Measurements from ENCODE around the gene LCT.
A peak's percentile ranks its signal among the peaks of the same experiment; 100 is the strongest.

The LCT gene

DNA sequence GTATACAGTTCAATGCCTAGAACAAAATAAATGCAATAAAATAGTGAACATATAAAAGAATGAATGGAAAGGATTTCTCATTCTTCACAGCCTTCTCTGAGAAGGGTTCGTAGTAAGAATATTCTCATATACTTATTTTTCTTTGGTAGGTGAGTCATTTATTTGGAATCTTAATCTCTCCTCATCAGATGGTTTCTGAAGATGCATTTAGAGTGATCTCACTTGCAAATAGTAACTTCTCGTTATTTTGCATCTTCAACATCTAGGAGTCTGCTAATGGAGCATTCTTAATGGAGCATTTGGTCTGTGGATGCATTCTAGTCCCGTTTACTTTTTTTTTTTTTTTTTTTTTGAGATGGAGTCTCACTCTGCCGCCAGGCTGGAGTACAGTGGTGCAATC is 91.4 kb downstream of the LCT start:
- Histone ChIP-seq H3K9me3 (ENCODE audit: control insufficient read depth in 2 of 2, low read length in 2 of 2) (no peaks in the 10 kb centered on the region), H3K4me3 (ENCODE audit: low read length in 2 of 2) (no peak overlapping the region), H3K27me3 (ENCODE audit: control insufficient read depth in 2 of 2, insufficient read depth in 2 of 2, low read length in 2 of 2) (no peaks in the 10 kb centered on the region), H3K4me1 (ENCODE audit: control insufficient read depth in 2 of 2, insufficient read depth in 2 of 2, low read length in 2 of 2) (peaks cover 0 to 10% of the 10 kb centered on the region in 2 donors), H3K9ac (ENCODE audit: low read depth in 1 of 2, low read length in 2 of 2) (no peak overlapping the region), H3K27ac (ENCODE audit: low read depth in 2 of 2, low read length in 2 of 2) (no peak overlapping the region), H3K36me3 (ENCODE audit: control insufficient read depth in 2 of 2, insufficient read depth in 2 of 2, low read length in 2 of 2) (peaks cover 17 to 20% of the 10 kb centered on the region in 2 donors)

DNA sequence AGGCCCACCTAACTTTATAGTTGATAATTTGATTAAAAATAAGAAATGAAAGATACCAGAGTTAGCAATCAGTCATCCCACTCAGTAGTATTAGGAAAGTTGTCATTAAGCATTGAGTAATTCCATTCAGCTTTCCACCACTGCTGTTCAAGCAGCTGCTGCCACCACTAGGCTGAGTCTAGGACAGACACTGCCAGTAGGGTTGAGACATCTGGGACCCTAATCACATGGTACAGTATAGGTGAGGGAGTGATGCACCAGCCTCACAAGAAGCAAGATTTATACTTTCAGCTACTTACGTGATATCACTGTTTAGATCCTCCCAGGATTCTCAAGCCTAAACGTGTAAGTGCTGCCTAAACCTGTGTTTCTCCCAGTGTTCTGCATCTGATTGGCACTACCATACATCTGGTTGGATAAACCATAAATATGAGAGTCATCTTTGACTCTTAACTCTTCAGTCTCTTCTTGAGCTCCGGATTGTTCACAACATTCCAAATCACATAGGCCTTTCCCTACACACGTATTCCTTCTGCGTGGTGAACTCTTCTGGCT is 92.1 kb downstream of the LCT start:
- H3K9ac ChIP-seq (ENCODE audit: low read depth in 1 of 2, low read length in 2 of 2) = no peak overlapping the region
- no peak overlapping the region for H3K4me3 ChIP-seq (ENCODE audit: low read length in 2 of 2)
- H3K27me3 ChIP-seq (ENCODE audit: control insufficient read depth in 2 of 2, insufficient read depth in 2 of 2, low read length in 2 of 2) = no peaks in the 10 kb centered on the region
- no peak overlapping the region for H3K27ac ChIP-seq (ENCODE audit: low read depth in 2 of 2, low read length in 2 of 2)
- peaks cover 0 to 10% of the 10 kb centered on the region in 2 donors for H3K4me1 ChIP-seq (ENCODE audit: control insufficient read depth in 2 of 2, insufficient read depth in 2 of 2, low read length in 2 of 2)
- H3K36me3 ChIP-seq (ENCODE audit: control insufficient read depth in 2 of 2, insufficient read depth in 2 of 2, low read length in 2 of 2) = peaks cover 14 to 17% of the 10 kb centered on the region in 2 donors
- H3K9me3 ChIP-seq (ENCODE audit: control insufficient read depth in 2 of 2, low read length in 2 of 2) = no peaks in the 10 kb centered on the region

DNA sequence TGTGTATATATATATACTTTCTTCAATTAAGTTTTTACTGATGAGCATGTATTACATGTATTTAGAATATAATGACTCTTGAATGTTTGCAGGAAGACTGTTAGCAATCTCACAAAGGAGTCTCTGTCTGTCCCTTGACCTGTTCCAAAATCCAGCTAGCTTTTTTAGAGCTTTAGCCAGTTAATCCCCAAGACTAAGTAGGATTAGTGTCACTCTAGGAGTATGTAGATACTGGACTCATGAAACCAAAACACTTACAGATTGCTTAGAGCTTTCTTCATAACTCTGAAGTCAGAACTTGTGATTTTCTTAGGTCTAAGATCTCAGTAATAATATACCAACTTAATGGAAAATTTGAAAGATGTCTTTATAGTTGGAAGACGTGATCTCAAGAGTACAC is 93.1 kb downstream of the LCT start:
- peaks cover 7 to 9% of the 10 kb centered on the region in 2 donors for H3K36me3 ChIP-seq (ENCODE audit: control insufficient read depth in 2 of 2, insufficient read depth in 2 of 2, low read length in 2 of 2)
- peaks cover 0 to 10% of the 10 kb centered on the region in 2 donors for H3K4me1 ChIP-seq (ENCODE audit: control insufficient read depth in 2 of 2, insufficient read depth in 2 of 2, low read length in 2 of 2)
- no peaks in the 10 kb centered on the region for H3K27me3 ChIP-seq (ENCODE audit: control insufficient read depth in 2 of 2, insufficient read depth in 2 of 2, low read length in 2 of 2)
- peak overlapping the region in 1 of 2 donors; percentile 76 for H3K4me3 ChIP-seq (ENCODE audit: low read length in 2 of 2)
- H3K9me3 ChIP-seq (ENCODE audit: control insufficient read depth in 2 of 2, low read length in 2 of 2) = no peaks in the 10 kb centered on the region
- no peak overlapping the region for H3K27ac ChIP-seq (ENCODE audit: low read depth in 2 of 2, low read length in 2 of 2)
- H3K9ac ChIP-seq (ENCODE audit: low read depth in 1 of 2, low read length in 2 of 2) = peak overlapping the region in 1 of 2 donors; percentile 20

DNA sequence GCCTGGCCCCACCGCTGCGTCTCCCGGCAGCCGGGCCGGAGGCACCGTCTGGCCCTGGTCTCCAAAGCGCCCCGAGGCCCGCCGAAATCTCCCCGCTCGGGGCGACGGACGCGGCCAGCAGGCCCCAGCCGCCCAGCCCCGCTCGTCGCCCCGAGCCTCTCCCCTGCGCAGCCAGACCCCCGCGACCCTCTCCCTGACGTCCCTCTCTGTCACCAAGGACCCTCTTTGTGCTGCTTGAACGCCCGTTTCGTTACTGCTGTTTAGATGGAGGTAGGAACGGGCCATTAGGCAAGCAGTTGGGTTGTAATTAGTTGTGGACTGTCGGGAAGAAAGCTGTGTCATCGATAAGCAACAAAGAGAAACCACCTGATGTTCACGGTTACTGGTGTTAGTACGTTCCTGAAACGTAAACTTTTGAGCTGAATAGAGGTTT is 94.6 kb downstream of the LCT start:
- Histone ChIP-seq H3K9ac (ENCODE audit: low read depth in 1 of 2, low read length in 2 of 2) (peak overlapping the region; percentile 89 to 100), H3K27me3 (ENCODE audit: control insufficient read depth in 2 of 2, insufficient read depth in 2 of 2, low read length in 2 of 2) (no peaks in the 10 kb centered on the region), H3K4me1 (ENCODE audit: control insufficient read depth in 2 of 2, insufficient read depth in 2 of 2, low read length in 2 of 2) (peaks cover 0 to 10% of the 10 kb centered on the region in 2 donors), H3K27ac (ENCODE audit: low read depth in 2 of 2, low read length in 2 of 2) (peak overlapping the region; percentile 98 to 99), H3K36me3 (ENCODE audit: control insufficient read depth in 2 of 2, insufficient read depth in 2 of 2, low read length in 2 of 2) (peaks cover under 1 to 6% of the 10 kb centered on the region in 2 donors), H3K4me3 (ENCODE audit: low read length in 2 of 2) (peak overlapping the region; percentile 76 to 97), H3K9me3 (ENCODE audit: control insufficient read depth in 2 of 2, low read length in 2 of 2) (no peaks in the 10 kb centered on the region)

DNA sequence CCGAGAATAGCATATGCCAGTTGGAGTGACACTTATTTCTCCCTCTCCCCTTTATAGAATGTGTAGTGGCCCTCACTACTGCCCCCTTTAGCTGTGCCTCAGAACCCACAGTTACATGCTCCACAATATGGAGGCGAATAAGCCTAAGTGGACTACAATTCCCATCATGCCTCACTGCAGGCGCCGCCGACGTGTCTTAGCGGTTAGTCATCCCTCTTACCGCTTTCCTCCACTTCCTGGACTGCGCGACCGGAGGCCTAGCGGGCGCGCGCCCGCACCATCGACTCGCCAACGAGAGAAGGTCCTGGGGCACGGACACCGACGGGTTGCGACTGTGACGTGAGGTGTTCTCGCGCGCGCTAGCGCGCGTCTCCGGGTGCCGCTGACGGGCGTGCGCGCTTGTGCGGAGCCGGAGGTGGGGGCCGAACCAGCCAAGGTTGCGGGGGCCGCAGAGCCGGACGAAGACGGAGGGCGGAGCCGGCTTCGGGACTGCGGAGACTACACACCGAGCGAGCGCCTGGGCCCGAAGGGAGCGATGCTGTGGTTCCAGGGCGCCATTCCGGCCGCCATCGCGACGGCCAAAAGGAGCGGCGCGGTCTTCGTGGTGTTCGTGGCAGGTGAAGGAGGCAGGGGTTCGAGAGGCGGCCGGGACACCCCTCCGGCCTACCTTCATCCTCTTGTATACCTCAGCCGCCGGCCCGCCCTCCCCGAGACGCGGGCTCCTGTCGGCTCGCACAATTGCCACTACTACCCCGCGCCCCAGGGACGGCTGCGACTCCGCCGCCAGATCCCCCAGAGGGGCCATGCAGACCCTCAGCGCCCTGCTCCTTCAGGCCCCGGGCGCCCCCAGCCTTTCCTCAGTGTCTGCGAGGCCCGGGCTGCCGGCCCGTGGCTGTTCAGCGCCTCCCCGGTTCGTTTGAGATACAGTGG is 95.3 kb downstream of the LCT start, which contains the start of gene UBXN4:
TSS of gene UBXN4 (plus strand) at position 461 of the 930 bp plus-strand sequence. CDS start at position 536, 75 bp downstream.
- Histone ChIP-seq H3K27me3 (ENCODE audit: control insufficient read depth in 2 of 2, insufficient read depth in 2 of 2, low read length in 2 of 2) (no peaks in the 10 kb centered on the region), H3K4me3 (ENCODE audit: low read length in 2 of 2) (peak within 1 kb of the TSS; percentile 76 to 97), H3K9me3 (ENCODE audit: control insufficient read depth in 2 of 2, low read length in 2 of 2) (no peaks in the 10 kb centered on the region), H3K36me3 (ENCODE audit: control insufficient read depth in 2 of 2, insufficient read depth in 2 of 2, low read length in 2 of 2) (peaks cover 0 to 6% of the 10 kb centered on the region in 2 donors), H3K27ac (ENCODE audit: low read depth in 2 of 2, low read length in 2 of 2) (peak within 1 kb of the TSS; percentile 98 to 99), H3K4me1 (ENCODE audit: control insufficient read depth in 2 of 2, insufficient read depth in 2 of 2, low read length in 2 of 2) (peaks cover 0 to 10% of the 10 kb centered on the region in 2 donors), H3K9ac (ENCODE audit: low read depth in 1 of 2, low read length in 2 of 2) (peak within 1 kb of the TSS; percentile 89 to 100)

DNA sequence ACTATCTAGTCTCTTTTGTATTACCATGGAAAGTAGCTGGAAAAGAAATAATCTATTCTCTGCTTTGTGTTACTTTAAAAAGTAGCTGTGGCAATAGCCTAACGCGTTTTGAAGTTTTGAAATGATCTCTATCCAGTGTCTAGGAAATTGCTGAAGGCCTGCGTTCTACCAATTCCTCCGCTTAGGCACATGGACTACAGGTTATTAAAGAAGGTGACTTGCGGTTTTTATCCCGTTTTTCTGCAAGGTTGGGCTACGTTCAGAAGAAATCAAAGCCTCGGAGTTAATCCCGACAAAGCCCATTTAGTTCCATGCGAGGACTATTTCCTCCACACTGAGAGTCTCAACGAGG is 96.0 kb downstream of the LCT start:
- Histone ChIP-seq H3K4me1 (ENCODE audit: control insufficient read depth in 2 of 2, insufficient read depth in 2 of 2, low read length in 2 of 2) (peaks cover 0 to 10% of the 10 kb centered on the region in 2 donors), H3K27me3 (ENCODE audit: control insufficient read depth in 2 of 2, insufficient read depth in 2 of 2, low read length in 2 of 2) (no peaks in the 10 kb centered on the region), H3K9me3 (ENCODE audit: control insufficient read depth in 2 of 2, low read length in 2 of 2) (no peaks in the 10 kb centered on the region), H3K36me3 (ENCODE audit: control insufficient read depth in 2 of 2, insufficient read depth in 2 of 2, low read length in 2 of 2) (peaks cover 0 to 3% of the 10 kb centered on the region in 2 donors), H3K4me3 (ENCODE audit: low read length in 2 of 2) (peak overlapping the region in 1 of 2 donors; percentile 76), H3K27ac (ENCODE audit: low read depth in 2 of 2, low read length in 2 of 2) (peak overlapping the region in 1 of 2 donors; percentile 98), H3K9ac (ENCODE audit: low read depth in 1 of 2, low read length in 2 of 2) (no peak overlapping the region)

GRCh38 chr2:135740206-135740605 is 96.8 kb downstream of the LCT start:
- H3K9ac ChIP-seq (ENCODE audit: low read depth in 1 of 2, low read length in 2 of 2) = no peak overlapping the region
- no peak overlapping the region for H3K4me3 ChIP-seq (ENCODE audit: low read length in 2 of 2)
- no peak overlapping the region for H3K27ac ChIP-seq (ENCODE audit: low read depth in 2 of 2, low read length in 2 of 2)
- H3K9me3 ChIP-seq (ENCODE audit: control insufficient read depth in 2 of 2, low read length in 2 of 2) = no peaks in the 10 kb centered on the region
- peaks cover 0 to 3% of the 10 kb centered on the region in 2 donors for H3K36me3 ChIP-seq (ENCODE audit: control insufficient read depth in 2 of 2, insufficient read depth in 2 of 2, low read length in 2 of 2)
- H3K27me3 ChIP-seq (ENCODE audit: control insufficient read depth in 2 of 2, insufficient read depth in 2 of 2, low read length in 2 of 2) = no peaks in the 10 kb centered on the region
- H3K4me1 ChIP-seq (ENCODE audit: control insufficient read depth in 2 of 2, insufficient read depth in 2 of 2, low read length in 2 of 2) = peaks cover 0 to 10% of the 10 kb centered on the region in 2 donors
